Neuronal stem cell (in vitro differentiated cells): ENCODE results near the gene ST7L.

Source experiments
- DNase-seq: peaks from one replicate; pipeline ENCODE4 v3.0.0-alpha.2; 2013; ENCODE audit warnings: low spot score
- H2AFZ ChIP-seq: one replicate; pipeline ENCODE4 v1.6.1; 2013; ENCODE audit warnings: mild to moderate bottlenecking, low read length, inconsistent platforms
- H2AK5ac ChIP-seq: 2 replicates; pipeline ENCODE4 v1.6.1; 2013; ENCODE audit warnings: low read depth, mild to moderate bottlenecking, inconsistent platforms, low read length, moderate library complexity, mixed read lengths
- H2BK120ac ChIP-seq: 2 replicates; pipeline ENCODE4 v1.6.1; 2013; ENCODE audit warnings: low read depth, mild to moderate bottlenecking, inconsistent platforms, low read length, moderate library complexity, mixed read lengths
- H2BK12ac ChIP-seq: one replicate; pipeline ENCODE4 v1.6.1; 2013; ENCODE audit warnings: low read length, inconsistent platforms
- H2BK15ac ChIP-seq: 2 replicates; pipeline ENCODE4 v1.6.1; 2013; ENCODE audit warnings: mild to moderate bottlenecking, low read length, inconsistent platforms, mixed read lengths
- H2BK5ac ChIP-seq: one replicate; pipeline ENCODE4 v1.6.1; 2013; ENCODE audit warnings: inconsistent platforms, mild to moderate bottlenecking, low read length, moderate library complexity
- H3K14ac ChIP-seq: one replicate; pipeline ENCODE4 v1.6.1; 2013; ENCODE audit warnings: low read length, inconsistent platforms
- H3K18ac ChIP-seq: 2 replicates; pipeline ENCODE4 v1.6.1; 2013; ENCODE audit warnings: low read length, inconsistent platforms
- H3K23ac ChIP-seq: 2 replicates; pipeline ENCODE4 v1.6.1; 2013; ENCODE audit warnings: low read depth, mild to moderate bottlenecking, mixed read lengths, low read length, inconsistent platforms; ENCODE audit not compliant: poor library complexity
- H3K27ac ChIP-seq: replicated peaks from 3 replicates; pipeline ENCODE4 v1.5.1; 2013; ENCODE audit warnings: low read length, inconsistent platforms
- H3K27me3 ChIP-seq, 3 experiments: 2 replicates each; pipeline ENCODE4 v1.6.1; 2013; ENCODE audit warnings: low read length in 3 of 3, mild to moderate bottlenecking in 2 of 3, inconsistent platforms in 1 of 3, low read depth in 1 of 3, mixed read lengths in 1 of 3, moderate library complexity in 1 of 3; ENCODE audit not compliant: control insufficient read depth in 3 of 3, insufficient read depth in 3 of 3
- H3K36me3 ChIP-seq, 2 donors: replicated peaks in 1 of 2; 2 replicates each; pipeline ENCODE4 v1.6.1; 2013; ENCODE audit warnings: low read length in 2 of 2; ENCODE audit not compliant: control insufficient read depth in 2 of 2, insufficient read depth in 2 of 2
- H3K4ac ChIP-seq: 2 replicates; pipeline ENCODE4 v1.6.1; 2013; ENCODE audit warnings: inconsistent platforms, mild to moderate bottlenecking, low read length, moderate library complexity
- H3K4me1 ChIP-seq, 2 donors: 1 replicate in 1 of 2; 2 replicates in 1 of 2; pipeline ENCODE4 v1.6.1; 2013; ENCODE audit warnings: low read length in 2 of 2, low read depth in 1 of 2; ENCODE audit not compliant: control insufficient read depth in 2 of 2, insufficient read depth in 1 of 2
- H3K4me2 ChIP-seq: one replicate; pipeline ENCODE4 v1.6.1; 2013; ENCODE audit warnings: mild to moderate bottlenecking, low read length, inconsistent platforms; ENCODE audit not compliant: insufficient read depth, poor library complexity, severe bottlenecking
- H3K4me3 ChIP-seq, 2 donors: 2 replicates each; pipeline ENCODE4 v1.5.1; 2013; ENCODE audit warnings: low read length in 2 of 2, mild to moderate bottlenecking in 2 of 2, inconsistent platforms in 1 of 2, moderate library complexity in 1 of 2
- H3K79me1 ChIP-seq: one replicate; pipeline ENCODE4 v1.6.1; 2013; ENCODE audit warnings: low read depth, mild to moderate bottlenecking, inconsistent platforms, low read length, moderate library complexity
- H3K9ac ChIP-seq: one replicate; pipeline ENCODE4 v1.6.1; 2013; ENCODE audit warnings: mild to moderate bottlenecking, low read depth, low read length, inconsistent platforms; ENCODE audit not compliant: poor library complexity
- H3K9me3 ChIP-seq, 2 donors: replicated peaks in 1 of 2; 2 replicates each; pipeline versions ENCODE3 to v1.6.1; 2013; ENCODE audit warnings: low read length in 2 of 2, mild to moderate bottlenecking in 2 of 2, inconsistent platforms in 1 of 2, low read depth in 1 of 2, mixed read lengths in 1 of 2, moderate library complexity in 1 of 2; ENCODE audit not compliant: control insufficient read depth in 2 of 2, insufficient read depth in 1 of 2
- H4K8ac ChIP-seq: one replicate; pipeline ENCODE4 v1.6.1; 2013; ENCODE audit warnings: low read depth, mild to moderate bottlenecking, inconsistent platforms, low read length, moderate library complexity
- H4K91ac ChIP-seq: one replicate; pipeline ENCODE4 v1.6.1; 2013; ENCODE audit warnings: low read length, low read depth, mild to moderate bottlenecking, inconsistent platforms; ENCODE audit not compliant: poor library complexity
- WGBS, 2 donors: extraction: QIAGEN DNeasy Blood & Tissue Kit; methylation state at CpG; one replicate each; pipeline ENCODE4 v1.1.7; 2013; ENCODE audit warnings: missing lambda C conversion rate in 2 of 2, mixed read lengths in 1 of 2; ENCODE audit not compliant: insufficient read length in 2 of 2, insufficient replicate concordance in 1 of 2; ENCODE audit errors: extremely low coverage in 2 of 2; 5-methylcytosine and 5-hydroxymethylcytosine counted together

The ST7L gene

DNA sequence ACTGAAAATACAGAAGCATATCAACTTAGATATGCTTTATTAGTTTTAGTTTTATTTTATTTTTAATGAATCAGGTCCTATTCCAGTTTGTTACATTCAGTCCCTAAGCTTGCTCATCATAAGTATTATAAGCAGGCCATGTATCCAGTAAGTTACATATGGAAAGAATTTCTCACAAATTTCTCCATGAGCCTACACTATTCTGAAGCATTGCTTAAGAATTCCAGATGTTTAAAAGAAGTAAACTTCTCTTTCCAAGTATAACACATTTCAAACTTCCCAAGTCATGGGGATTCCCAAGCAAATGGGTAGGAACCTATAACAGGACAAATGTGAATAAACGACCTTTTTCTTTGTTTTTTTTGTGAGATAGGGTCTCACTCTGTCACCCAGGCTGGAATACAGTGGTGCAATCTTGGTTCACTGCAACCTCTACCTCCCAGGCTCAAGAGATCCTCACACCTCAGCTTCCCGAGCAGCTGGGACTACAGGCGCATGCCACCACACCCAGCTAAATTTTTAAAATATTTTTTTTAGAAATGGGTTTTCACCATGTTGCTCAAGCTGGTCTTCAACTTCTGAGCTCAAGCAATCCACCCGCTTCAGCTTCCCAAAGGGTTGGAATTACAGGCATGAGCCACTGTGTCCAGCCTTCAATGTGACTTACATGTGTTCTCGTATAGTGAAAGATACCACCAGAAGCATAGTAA lies 39.0 kb downstream of the ST7L start:
- Histone ChIP-seq H4K91ac (no peak overlapping the region), H2BK12ac (no peak overlapping the region), H3K36me3 (peaks cover 4 to 91% of the 10 kb centered on the region in 2 donors), H3K4ac (no peak overlapping the region), H2BK120ac (no peak overlapping the region), H2AFZ (no peak overlapping the region), H3K27ac (no peak overlapping the region), H3K27me3 (no peaks in the 10 kb centered on the region), H3K79me1 (no peaks in the 10 kb centered on the region), H3K14ac (no peak overlapping the region), H2AK5ac (no peak overlapping the region), H3K23ac (no peak overlapping the region), H3K18ac (no peak overlapping the region), H2BK5ac (no peak overlapping the region), H2BK15ac (no peak overlapping the region), H3K4me1 (no peaks in the 10 kb centered on the region), H4K8ac (no peak overlapping the region), H3K4me2 (no peak overlapping the region), H3K4me3 (no peak overlapping the region), H3K9ac (no peak overlapping the region), H3K9me3 (no peaks in the 10 kb centered on the region)
- no CpG with 5 or more reads among the region's 5 CpGs for WGBS, 2 donors
- no peak for DNase-seq

- no peak overlapping the region for H3K4me3 ChIP-seq
- no peak overlapping the region for H2BK120ac ChIP-seq
- H2AFZ ChIP-seq = no peak overlapping the region
- no peak overlapping the region for H4K91ac ChIP-seq
- no peak overlapping the region for H3K9ac ChIP-seq
- WGBS, 2 donors = no CpG with 5 or more reads among the region's 3 CpGs
- no peak overlapping the region for H2BK15ac ChIP-seq
- H3K27me3 ChIP-seq = no peaks in the 10 kb centered on the region
- H2BK12ac ChIP-seq = no peak overlapping the region
- no peak overlapping the region for H3K18ac ChIP-seq
- peaks cover 4 to 88% of the 10 kb centered on the region in 2 donors for H3K36me3 ChIP-seq
- H3K14ac ChIP-seq = no peak overlapping the region
- H2AK5ac ChIP-seq = no peak overlapping the region
- no peaks in the 10 kb centered on the region for H3K4me1 ChIP-seq
- H3K27ac ChIP-seq = no peak overlapping the region
- H3K79me1 ChIP-seq = no peaks in the 10 kb centered on the region
- no peak overlapping the region for H3K4me2 ChIP-seq
- DNase-seq = no peak
- H3K9me3 ChIP-seq = peaks cover 0 to 6% of the 10 kb centered on the region in 2 donors
- H3K23ac ChIP-seq = no peak overlapping the region
- no peak overlapping the region for H3K4ac ChIP-seq
- no peak overlapping the region for H4K8ac ChIP-seq
- no peak overlapping the region for H2BK5ac ChIP-seq
Observed at GRCh38 chr1:112576240-112576639, 42.7 kb downstream of the ST7L start.

- peaks cover 4 to 87% of the 10 kb centered on the region in 2 donors for H3K36me3 ChIP-seq
- H3K4ac ChIP-seq = no peak overlapping the region
- H4K91ac ChIP-seq = no peak overlapping the region
- no peak overlapping the region for H2AK5ac ChIP-seq
- no peak overlapping the region for H3K14ac ChIP-seq
- no peak overlapping the region for H3K9ac ChIP-seq
- no CpG with 5 or more reads among the region's 8 CpGs for WGBS, 2 donors
- H2BK5ac ChIP-seq = no peak overlapping the region
- DNase-seq = no peak
- no peak overlapping the region for H3K4me3 ChIP-seq
- no peak overlapping the region for H3K4me2 ChIP-seq
- H2AFZ ChIP-seq = no peak overlapping the region
- H3K27ac ChIP-seq = no peak overlapping the region
- H3K18ac ChIP-seq = no peak overlapping the region
- H2BK12ac ChIP-seq = no peak overlapping the region
- H2BK15ac ChIP-seq = no peak overlapping the region
- H2BK120ac ChIP-seq = no peak overlapping the region
- no peaks in the 10 kb centered on the region for H3K4me1 ChIP-seq
- H3K23ac ChIP-seq = no peak overlapping the region
- no peaks in the 10 kb centered on the region for H3K27me3 ChIP-seq
- H3K9me3 ChIP-seq = peaks cover 0 to 6% of the 10 kb centered on the region in 2 donors
- H3K79me1 ChIP-seq = no peaks in the 10 kb centered on the region
- no peak overlapping the region for H4K8ac ChIP-seq
Observed at GRCh38 chr1:112575154-112575804, 43.7 kb downstream of the ST7L start.

GRCh38 chr1:112565800-112566199 lies 53.1 kb downstream of the ST7L start:
- no CpG with 5 or more reads among the region's 1 CpG for WGBS, 2 donors
- no peak overlapping the region for H3K27ac ChIP-seq
- H3K36me3 ChIP-seq = peaks cover 0 to 30% of the 10 kb centered on the region in 2 donors
- H3K18ac ChIP-seq = no peak overlapping the region
- H2BK12ac ChIP-seq = no peak overlapping the region
- no peak overlapping the region for H3K23ac ChIP-seq
- no peak overlapping the region for H3K4me3 ChIP-seq
- no peak overlapping the region for H3K4me2 ChIP-seq
- no peak for DNase-seq
- H4K8ac ChIP-seq = no peak overlapping the region
- H3K9ac ChIP-seq = no peak overlapping the region
- H2BK120ac ChIP-seq = no peak overlapping the region
- H3K4me1 ChIP-seq = peaks cover 0 to 1% of the 10 kb centered on the region in 2 donors
- no peaks in the 10 kb centered on the region for H3K27me3 ChIP-seq
- H3K79me1 ChIP-seq = no peaks in the 10 kb centered on the region
- no peak overlapping the region for H3K4ac ChIP-seq
- H4K91ac ChIP-seq = no peak overlapping the region
- H3K14ac ChIP-seq = no peak overlapping the region
- H2AK5ac ChIP-seq = no peak overlapping the region
- H2AFZ ChIP-seq = no peak overlapping the region
- no peak overlapping the region for H2BK15ac ChIP-seq
- H3K9me3 ChIP-seq = peaks cover 0 to 7% of the 10 kb centered on the region in 2 donors
- no peak overlapping the region for H2BK5ac ChIP-seq
